K562 (cell line): ENCODE measurements around the gene PCK2. TPM values are rescaled to one million over a fixed set of nuclear protein-coding genes. Genes with fewer than 3 reads are reported as not detected.

Experiments
- ATAC-seq: fragments of 200-7000 bp; cut with Tn5 transposase; 3 replicates; pipeline ENCODE4 v1.9.1; 2020; ENCODE audit warnings: moderate library complexity
- BruUV-seq: library from RNA; stranded (reverse); fragments of 400-500 nt; replicated peaks from 2 replicates; lab custom pipeline; 2021; lab: Mats Ljungman, UMichigan
- CTCF ChIA-PET: fragments of 300-600 bp; formaldehyde crosslinking; extraction: SDS; loops from one replicate; lab custom pipeline; 2021; ENCODE audit warnings: low intra/inter-chr PET ratio; lab: Yijun Ruan, JAX
- POLR2A ChIA-PET: fragments of 300-600, 350-650 bp; sonication (Branson Sonifier 250); formaldehyde crosslinking; extraction: SDS; loops from one replicate; lab custom pipeline; 2021; ENCODE audit warnings: antibody characterized with exemption, inconsistent platforms; lab: Yijun Ruan, JAX
- DNase-seq, 4 experiments: peaks; one replicate each; pipeline versions ENCODE4 v3.0.0 to v3.0.0-alpha.2; 2011 to 2018; ENCODE audit warnings: low spot score in 3 of 4, mixed read lengths in 3 of 4; ENCODE audit errors: extremely low read depth in 1 of 4
- FAIRE-seq: peaks from 2 replicates; lab custom pipeline; 2011; peaks lifted over from hg19 to GRCh38; lab: Jason Lieb, UNC
- H2AFZ ChIP-seq: 2 replicates; pipeline ENCODE4 v1.6.0; 2011; ENCODE audit warnings: low read depth, low read length, control low read depth, inconsistent platforms
- H3K27ac ChIP-seq: fragments of 200-600 bp; 3 replicates; pipeline ENCODE4 v1.8.0; 2011; ENCODE audit warnings: low read depth, mild to moderate bottlenecking, control low read depth, inconsistent platforms, low read length, moderate library complexity, mixed read lengths; ENCODE audit errors: extremely low read depth
- H3K27me3 ChIP-seq, 2 experiments: fragments of 300-600 bp in 1 of 2; 2 replicates in 1 of 2; 3 replicates in 1 of 2; pipeline versions ENCODE4 v1.6.0 to v1.8.0; 2011; ENCODE audit warnings: inconsistent platforms in 2 of 2, low read length in 2 of 2, mild to moderate bottlenecking in 1 of 2, mixed read lengths in 1 of 2, moderate library complexity in 1 of 2; ENCODE audit not compliant: control insufficient read depth in 2 of 2, insufficient read depth in 2 of 2
- H3K36me3 ChIP-seq: fragments of 300-600 bp; 3 replicates; pipeline ENCODE4 v1.8.0; 2011; ENCODE audit warnings: mild to moderate bottlenecking, low read length, inconsistent platforms; ENCODE audit not compliant: control insufficient read depth, insufficient read depth
- H3K4me1 ChIP-seq, 2 experiments: fragments of 200-600 bp in 1 of 2; replicated peaks in 1 of 2; 2 replicates in 1 of 2; 3 replicates in 1 of 2; pipeline versions ENCODE4 v1.5.1 to v1.8.0; 2011; ENCODE audit warnings: inconsistent platforms in 2 of 2, low read length in 2 of 2, mild to moderate bottlenecking in 1 of 2, mixed read lengths in 1 of 2, moderate library complexity in 1 of 2; ENCODE audit not compliant: control insufficient read depth in 2 of 2, insufficient read depth in 2 of 2
- H3K4me2 ChIP-seq: 2 replicates; pipeline ENCODE4 v1.6.1; 2011; ENCODE audit warnings: low read length, control low read depth, inconsistent platforms, mixed read lengths; ENCODE audit not compliant: insufficient read depth
- H3K4me3 ChIP-seq: fragments of 200-600 bp; sonication (generic), shearing (Covaris generic); 2 replicates; pipeline ENCODE4 v1.5.1; 2016; ENCODE audit warnings: control low read depth, inconsistent platforms
- H3K79me2 ChIP-seq: fragments of 200-600 bp; 3 replicates; pipeline ENCODE4 v1.8.0; 2011; ENCODE audit warnings: low read length, inconsistent platforms; ENCODE audit not compliant: control insufficient read depth, insufficient read depth
- H3K9ac ChIP-seq, 2 experiments: 2 replicates each; pipeline versions ENCODE4 v1.6.0 to v1.6.1; 2011; ENCODE audit warnings: low read depth in 2 of 2, low read length in 2 of 2, control low read depth in 1 of 2, inconsistent platforms in 1 of 2, mild to moderate bottlenecking in 1 of 2, mixed read lengths in 1 of 2; ENCODE audit not compliant: insufficient read depth in 1 of 2
- H3K9me1 ChIP-seq: one replicate; pipeline ENCODE4 v1.6.0; 2011; ENCODE audit warnings: inconsistent platforms, mild to moderate bottlenecking, low read length, moderate library complexity; ENCODE audit not compliant: control insufficient read depth, insufficient read depth
- H3K9me3 ChIP-seq: replicated peaks from 2 replicates; pipeline ENCODE4 v1.5.1; 2011; ENCODE audit warnings: low read depth, low read length, inconsistent platforms; ENCODE audit not compliant: control insufficient read depth, insufficient read depth
- H4K20me1 ChIP-seq: replicated peaks from 2 replicates; pipeline ENCODE4 v1.6.1; 2011; ENCODE audit warnings: low read length, inconsistent platforms, mixed read lengths; ENCODE audit not compliant: control insufficient read depth, insufficient read depth
- ARID1B ChIP-seq: fragments of 450-650 bp; IDR thresholded peaks from 2 replicates; pipeline ENCODE4 v1.6.1; 2016; ENCODE audit warnings: antibody characterized with exemption, mild to moderate bottlenecking, inconsistent platforms
- BCOR ChIP-seq: fragments of 450-650 bp; IDR thresholded peaks from 2 replicates; pipeline ENCODE4 v1.6.1; 2016
- EP400 ChIP-seq: fragments of 450-650 bp; IDR thresholded peaks from 2 replicates; pipeline ENCODE4 v1.6.1; 2017; ENCODE audit warnings: antibody characterized with exemption, mild to moderate bottlenecking, moderate library complexity
- FUS ChIP-seq: fragments of 200-400 bp; formaldehyde crosslinking; optimal IDR thresholded peaks from 2 replicates; pipeline ENCODE3; 2017; ENCODE audit warnings: low read depth, low read length
- HMGXB4 ChIP-seq: sonication (generic); formaldehyde crosslinking; IDR thresholded peaks from 2 replicates; pipeline ENCODE4 v1.8.1; 2023; ENCODE audit warnings: mild to moderate bottlenecking, missing genetic modification reagents
- HOXB6 ChIP-seq: fragments of 250-450 bp; sonication (Bioruptor Pico); IDR thresholded peaks from 2 replicates; pipeline ENCODE4 v1.5.1; 2022; ENCODE audit warnings: mild to moderate bottlenecking, borderline replicate concordance
- KDM1A ChIP-seq, 2 experiments: fragments of 450-650 bp; IDR thresholded peaks; 2 replicates each; pipeline ENCODE4 v1.6.1; 2016; ENCODE audit warnings: mild to moderate bottlenecking in 2 of 2
- KDM5B ChIP-seq: fragments of 200-600 bp; sonication (generic); IDR thresholded peaks from 2 replicates; pipeline ENCODE4 v1.6.1; 2012; ENCODE audit warnings: low read depth, mild to moderate bottlenecking, moderate library complexity, low read length, control low read depth, inconsistent platforms; ENCODE audit not compliant: insufficient replicate concordance
- NR2C1 ChIP-seq, 2 experiments: fragments of 450-650 bp; IDR thresholded peaks; 2 replicates each; pipeline ENCODE4 v1.6.1; 2017; ENCODE audit warnings: mild to moderate bottlenecking in 2 of 2, antibody characterized with exemption in 1 of 2, inconsistent platforms in 1 of 2, missing compliant biosample characterization in 1 of 2, missing genetic modification characterization in 1 of 2
- ZEB2 ChIP-seq: fragments of 450-650 bp; IDR thresholded peaks from 2 replicates; pipeline ENCODE4 v1.6.1; 2016
- WGBS: fragments of 100-300 bp; shearing (Covaris generic); methylation state at CpG from one replicate; pipeline ENCODE4 v1.1.6; 2016; ENCODE audit warnings: low coverage, mixed read lengths; ENCODE audit not compliant: insufficient coverage; ENCODE audit errors: missing lambda C conversion rate; 5-methylcytosine and 5-hydroxymethylcytosine counted together
- in situ Hi-C: fragments of 300-500 bp; cut with MboI; formaldehyde crosslinking; loops from 4 replicates; pipeline ENCODE4 v1.15.0; 2018; ENCODE audit warnings: inconsistent platforms, mixed read lengths
- intact Hi-C: fragments of 100-400 bp; cut with micrococcal nuclease; formaldehyde crosslinking; loops from 2 replicates; pipeline ENCODE4 v1.14.2; 2022
- polyA plus RNA-seq, 8 experiments: library from polyadenylated mRNA; depleted of rRNA in 4 of 8; stranded (reverse) in 5 of 8; unstranded in 3 of 8; fragments of >200 nt; fragmentation: Nextera tagmentation in 2 of 8; fragmentation: Illumina TruSeq in 1 of 8; extraction: Ambion mirVana in 2 of 8; extraction: Trizol in 1 of 8; gene quantifications; 2 replicates each; pipeline versions ENCODE4 v1.2.1 to v1.2.3, GENCODE V29; 2011 to 2014; ENCODE audit warnings: inconsistent platforms in 1 of 8, missing spikeins in 1 of 8
- total RNA-seq, 7 experiments: library from RNA; depleted of rRNA in 6 of 7; stranded (reverse); fragments of >200 nt in 6 of 7; fragmentation: Illumina TruSeq in 2 of 7; extraction: Trizol in 2 of 7; gene quantifications; 2 replicates each; pipeline versions ENCODE4 v1.2.1 to v1.2.3, GENCODE V29; 2011 to 2021; ENCODE audit warnings: low replicate concordance in 1 of 7

The PCK2 gene
- total and polyA plus RNA-seq, 9 of the 15 experiments (the other 6 are each of a cell fraction or from before 2014, with no cell fraction given), result 3.3 to 60.9 (median 30.4) TPM

- H3K27me3 ChIP-seq, result no peaks in the 10 kb centered on the region
- intact Hi-C loops, result no loop called here
- H3K4me2 ChIP-seq, result peak overlapping the region; percentile 84
- peaks cover 7 to 29% of the 10 kb centered on the region in 2 experiments; a peak in 4 of 5 replicates for H3K4me1 ChIP-seq
- no peaks in the 10 kb centered on the region for H3K9me1 ChIP-seq
- DNase-seq (no peak), FAIRE-seq (no peak), ATAC-seq (no peak)
- peaks cover 12% of the 10 kb centered on the region for H3K79me2 ChIP-seq
- H3K4me3 ChIP-seq, result peak overlapping the region; percentile 92
- H4K20me1 ChIP-seq, result no peaks in the 10 kb centered on the region; the same call in 1 of the 2 replicates
- CTCF ChIA-PET, result no interaction called here
- peak overlapping the region; percentile 53 to 90 for H3K9ac ChIP-seq
- peak overlapping the region; percentile 87 for H2AFZ ChIP-seq
- no peaks in the 10 kb centered on the region for H3K9me3 ChIP-seq
- peak overlapping the region; percentile 30; the same call in 2 of the 3 replicates for H3K27ac ChIP-seq
- peaks cover 24% of the 10 kb centered on the region for H3K36me3 ChIP-seq
- in situ Hi-C loops, result no loop called here
- no peak for TF ChIP-seq FUS
- TF ChIP-seq KDM1A (IDR thresholded peaks at IDR 0.05), result peak in 1 of 2 experiments; percentile 35; a peak in 1 of 4 replicates
- TF ChIP-seq HMGXB4 (CRISPR knock-in tag), result no peak
- 0 out of 2 replicates have a peak, but pooled peaks have one; percentile 4 for TF ChIP-seq BCOR
- TF ChIP-seq NR2C1 (IDR thresholded peaks at IDR 0.05), result no peak
- TF ChIP-seq NR2C1 (tag; IDR thresholded peaks at IDR 0.05), result no peak
- TF ChIP-seq HOXB6 (CRISPR knock-in tag), result no peak
- TF ChIP-seq ARID1B, result no peak
- peak; percentile 34 for TF ChIP-seq KDM5B
- TF ChIP-seq EP400, result peak; percentile 23; the same call in 1 of the 2 replicates
- TF ChIP-seq ZEB2, result 0 out of 2 replicates have a peak, but pooled peaks have one; percentile 38
- WGBS, result 19% methylated on average over 7 of the region's 9 CpGs
- POLR2A ChIA-PET, result interaction anchor here (0.8 to 1.6 kb wide), 5 partner anchors 10 to 41 kb away, joined by 3 to 15 read pairs (median 4); partner anchors contain the start of genes DCAF11, NRL and PCK2
- no TSS peak for BruUV-seq
These were observed 41.4 kb downstream of the PCK2 start for GRCh38 chr14:24135584-24135833.
